DND-41 (cell line): Measurements from ENCODE around the gene VAV2.

Source experiments
- ATAC-seq: fragments of 200-7000 bp; cut with Tn5 transposase; 3 replicates; pipeline ENCODE4 v1.9.1; 2021; ENCODE audit warnings: low read depth; ENCODE audit not compliant: insufficient read depth
- DNase-seq: peaks from one replicate; pipeline ENCODE4 v3.0.0-alpha.2; 2020
- H2AFZ ChIP-seq: 2 replicates; pipeline ENCODE4 v1.6.0; 2012; ENCODE audit warnings: low read depth, low read length
- H3K27ac ChIP-seq: 2 replicates; pipeline ENCODE4 v1.5.1; 2012; ENCODE audit warnings: low read length, inconsistent platforms
- H3K27me3 ChIP-seq: fragments of 200-600 bp; sonication (generic); 2 replicates; pipeline ENCODE4 v1.6.0; 2012; ENCODE audit warnings: low read length, mild to moderate bottlenecking, inconsistent platforms; ENCODE audit not compliant: insufficient read depth, poor library complexity
- H3K36me3 ChIP-seq: 2 replicates; pipeline ENCODE4 v1.5.1; 2012; ENCODE audit warnings: low read length, inconsistent platforms; ENCODE audit not compliant: insufficient read depth
- H3K4me1 ChIP-seq: 2 replicates; pipeline ENCODE4 v1.5.1; 2012; ENCODE audit warnings: mild to moderate bottlenecking, low read length; ENCODE audit not compliant: insufficient read depth
- H3K4me2 ChIP-seq: 2 replicates; pipeline ENCODE4 v1.6.0; 2012; ENCODE audit warnings: mild to moderate bottlenecking, moderate library complexity, low read length, inconsistent platforms; ENCODE audit not compliant: insufficient read depth
- H3K4me3 ChIP-seq, 2 experiments: fragments of 200-600 bp in 1 of 2; shearing (Covaris generic) in 1 of 2; 2 replicates each; pipeline ENCODE4 v1.5.1; 2012 to 2016; ENCODE audit warnings: inconsistent platforms in 2 of 2, low read length in 2 of 2, mild to moderate bottlenecking in 2 of 2, low read depth in 1 of 2, moderate library complexity in 1 of 2
- H3K79me2 ChIP-seq: 2 replicates; pipeline ENCODE4 v1.6.0; 2012; ENCODE audit warnings: low read length, inconsistent platforms; ENCODE audit not compliant: insufficient read depth
- H3K9ac ChIP-seq: 2 replicates; pipeline ENCODE4 v1.6.0; 2012; ENCODE audit warnings: low read depth, mild to moderate bottlenecking, inconsistent platforms, low read length, moderate library complexity
- H3K9me3 ChIP-seq: 2 replicates; pipeline ENCODE4 v1.5.1; 2012; ENCODE audit warnings: low read length, moderate library complexity, mild to moderate bottlenecking, inconsistent platforms; ENCODE audit not compliant: insufficient read depth, severe bottlenecking
- H4K20me1 ChIP-seq: 2 replicates; pipeline ENCODE4 v1.6.0; 2012; ENCODE audit warnings: low read length; ENCODE audit not compliant: insufficient read depth
- CTCF ChIP-seq: IDR thresholded peaks from 2 replicates; pipeline ENCODE4 v1.5.1; 2012; ENCODE audit warnings: borderline replicate concordance, low read length, moderate library complexity, mild to moderate bottlenecking; ENCODE audit not compliant: poor library complexity, severe bottlenecking; ENCODE audit errors: extremely low read depth
- EZH2 ChIP-seq: IDR thresholded peaks from 3 replicates; pipeline ENCODE4 v1.6.1; 2012; ENCODE audit warnings: borderline replicate concordance, low read depth, mild to moderate bottlenecking, moderate library complexity, low read length, inconsistent platforms; ENCODE audit not compliant: severe bottlenecking

The VAV2 gene

GRCh38 chr9:133998915-133999595 lies 6.9 kb upstream of the VAV2 start:
- no peaks in the 10 kb centered on the region for H4K20me1 ChIP-seq
- H2AFZ ChIP-seq = no peak overlapping the region
- no peak overlapping the region for H3K4me3 ChIP-seq
- no peak for TF ChIP-seq CTCF
- TF ChIP-seq EZH2 = no peak
- H3K9me3 ChIP-seq = no peaks in the 10 kb centered on the region
- no peaks in the 10 kb centered on the region for H3K4me1 ChIP-seq
- H3K36me3 ChIP-seq = no peaks in the 10 kb centered on the region
- no peaks in the 10 kb centered on the region for H3K27me3 ChIP-seq
- H3K9ac ChIP-seq = no peak overlapping the region
- no peak overlapping the region for H3K27ac ChIP-seq
- no peak overlapping the region for H3K4me2 ChIP-seq
- no peak for ATAC-seq
- H3K79me2 ChIP-seq = no peaks in the 10 kb centered on the region
- DNase-seq = no peak

DNA sequence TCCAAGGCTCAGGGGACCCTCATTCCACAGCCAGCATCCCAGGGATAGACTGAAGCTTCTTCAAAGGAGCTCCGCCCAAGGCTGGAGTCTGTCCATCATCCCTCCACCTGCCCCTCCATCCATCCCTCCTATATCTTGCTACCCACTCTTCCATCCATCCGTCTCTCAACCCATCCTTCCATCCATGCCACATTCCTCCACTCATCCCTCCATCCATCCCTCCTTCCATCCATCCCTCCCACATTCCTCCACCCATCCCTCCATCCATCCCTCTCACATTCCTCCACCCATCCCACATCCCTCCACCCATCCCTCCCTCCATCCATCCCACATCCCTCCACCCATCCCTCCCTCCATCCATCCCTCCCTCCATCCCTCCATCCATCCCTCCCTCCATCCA lies 5.5 kb upstream of the VAV2 start:
- ATAC-seq (no peak), DNase-seq (no peak)
- Histone ChIP-seq H3K9me3 (no peaks in the 10 kb centered on the region), H3K27me3 (no peaks in the 10 kb centered on the region), H3K27ac (no peak overlapping the region), H3K4me2 (no peak overlapping the region), H3K4me3 (no peak overlapping the region), H4K20me1 (no peaks in the 10 kb centered on the region), H2AFZ (no peak overlapping the region), H3K79me2 (no peaks in the 10 kb centered on the region), H3K36me3 (no peaks in the 10 kb centered on the region), H3K9ac (no peak overlapping the region), H3K4me1 (no peaks in the 10 kb centered on the region)
- TF ChIP-seq EZH2 (no peak), CTCF (no peak)

DNA sequence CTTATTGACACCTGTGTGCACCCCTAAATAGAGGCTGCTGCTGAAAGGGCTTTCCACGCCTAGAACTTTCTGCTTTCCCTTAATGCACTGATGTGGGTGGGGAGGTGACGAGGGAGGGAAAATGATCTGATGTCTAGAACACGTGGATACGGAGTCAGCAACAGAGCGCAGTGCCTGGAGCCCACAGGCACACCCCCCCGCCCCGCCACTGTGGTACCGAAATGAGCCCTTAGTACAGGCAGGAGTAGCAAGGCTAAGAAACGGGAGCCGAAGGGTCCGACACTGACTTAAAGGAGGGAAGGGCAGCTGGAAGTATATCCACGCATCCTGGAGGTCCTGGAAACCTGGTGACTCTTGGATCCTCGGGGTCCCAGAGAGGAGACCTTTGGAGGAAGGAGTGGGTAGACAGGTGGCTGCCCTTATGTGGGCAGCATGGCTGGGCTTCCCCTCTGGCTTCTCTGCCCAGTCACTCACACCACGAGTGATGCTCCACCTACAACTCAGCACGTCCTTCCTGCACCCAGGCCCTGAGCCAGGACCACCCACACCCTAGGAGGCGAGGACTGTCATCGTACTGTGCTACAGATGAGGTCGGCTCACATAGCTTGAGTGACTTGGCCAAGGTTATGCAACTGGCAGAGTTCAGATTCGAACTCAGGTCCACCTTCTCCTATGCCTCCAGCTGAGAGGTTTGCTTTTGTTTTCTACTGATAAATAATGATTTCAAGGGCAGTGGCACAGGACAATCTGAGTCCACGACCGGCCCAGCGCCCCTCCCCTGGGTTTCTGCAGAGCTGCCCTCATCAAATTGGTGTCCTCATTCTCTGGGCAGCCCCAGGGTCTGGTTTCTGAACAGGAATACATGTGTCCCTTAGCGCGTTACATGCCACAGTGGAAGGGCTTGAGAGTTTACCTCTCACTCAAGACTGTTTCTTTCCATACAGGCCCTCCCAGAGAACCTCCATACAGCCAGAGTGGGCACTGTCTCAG lies 4.7 kb upstream of the VAV2 start:
- H3K9me3 ChIP-seq = no peaks in the 10 kb centered on the region
- no peak overlapping the region for H2AFZ ChIP-seq
- no peak overlapping the region for H3K9ac ChIP-seq
- no peak overlapping the region for H3K4me3 ChIP-seq
- H3K79me2 ChIP-seq = no peaks in the 10 kb centered on the region
- DNase-seq = no peak
- no peaks in the 10 kb centered on the region for H4K20me1 ChIP-seq
- no peaks in the 10 kb centered on the region for H3K27me3 ChIP-seq
- TF ChIP-seq EZH2 (no peak), CTCF (no peak)
- ATAC-seq = no peak
- H3K4me2 ChIP-seq = no peak overlapping the region
- H3K36me3 ChIP-seq = no peaks in the 10 kb centered on the region
- H3K27ac ChIP-seq = no peak overlapping the region
- H3K4me1 ChIP-seq = no peaks in the 10 kb centered on the region
